ENCODE data around the gene PPP1R26.
"Not testable (repeated sequence)": the region's sequence is repeated elsewhere in the genome, so short reads cannot be mapped to it uniquely, and the experiment has no call there.

The PPP1R26 gene

DNA sequence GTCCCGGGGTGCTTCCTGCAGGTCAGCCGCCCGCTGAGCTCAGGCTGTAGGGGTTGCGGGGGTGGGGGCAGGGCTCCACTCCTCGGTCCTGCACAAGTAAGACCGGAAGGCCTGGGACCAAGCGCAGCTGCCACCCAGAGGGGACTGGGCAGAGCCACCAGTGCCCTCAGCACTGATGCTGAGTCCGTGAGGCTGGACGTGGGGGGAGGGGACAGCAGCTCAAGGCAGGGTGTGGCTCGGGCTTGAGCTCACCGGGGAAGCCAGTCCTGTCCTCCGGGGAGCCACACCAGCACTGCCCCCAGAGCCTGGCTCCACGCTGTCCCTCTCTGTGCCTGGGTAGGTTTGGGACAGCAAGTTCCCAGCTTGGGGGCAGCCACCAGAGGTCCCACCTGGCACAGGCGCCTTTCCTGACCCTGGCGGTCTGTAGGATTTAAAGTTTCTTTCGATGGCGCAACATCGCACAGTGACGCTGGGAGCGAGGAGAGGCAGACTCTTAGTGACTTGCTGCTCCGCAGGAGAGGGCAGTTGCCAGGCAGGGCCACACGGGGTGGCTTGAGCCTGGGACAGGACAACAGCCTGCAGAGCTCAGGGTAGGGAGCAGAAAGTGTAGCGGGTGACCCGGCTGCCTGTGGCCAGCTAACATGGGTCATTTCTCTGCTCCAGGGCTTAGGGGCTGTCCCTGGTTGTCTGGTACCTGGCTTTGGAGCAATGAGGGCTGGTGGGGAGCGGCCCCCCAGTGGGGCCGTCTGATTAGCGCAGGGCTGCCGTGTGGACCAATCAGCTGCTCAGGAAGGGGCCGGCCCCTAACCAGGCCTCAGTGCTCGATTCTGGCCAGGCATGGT lies 47.4 kb downstream of the PPP1R26 start:
- TF ChIP-seq EZH2phosphoT487 (conservative IDR thresholded peaks at IDR 0.05; ENCODE audit: low read length): no peak
- TF ChIP-seq, protein P1, sequence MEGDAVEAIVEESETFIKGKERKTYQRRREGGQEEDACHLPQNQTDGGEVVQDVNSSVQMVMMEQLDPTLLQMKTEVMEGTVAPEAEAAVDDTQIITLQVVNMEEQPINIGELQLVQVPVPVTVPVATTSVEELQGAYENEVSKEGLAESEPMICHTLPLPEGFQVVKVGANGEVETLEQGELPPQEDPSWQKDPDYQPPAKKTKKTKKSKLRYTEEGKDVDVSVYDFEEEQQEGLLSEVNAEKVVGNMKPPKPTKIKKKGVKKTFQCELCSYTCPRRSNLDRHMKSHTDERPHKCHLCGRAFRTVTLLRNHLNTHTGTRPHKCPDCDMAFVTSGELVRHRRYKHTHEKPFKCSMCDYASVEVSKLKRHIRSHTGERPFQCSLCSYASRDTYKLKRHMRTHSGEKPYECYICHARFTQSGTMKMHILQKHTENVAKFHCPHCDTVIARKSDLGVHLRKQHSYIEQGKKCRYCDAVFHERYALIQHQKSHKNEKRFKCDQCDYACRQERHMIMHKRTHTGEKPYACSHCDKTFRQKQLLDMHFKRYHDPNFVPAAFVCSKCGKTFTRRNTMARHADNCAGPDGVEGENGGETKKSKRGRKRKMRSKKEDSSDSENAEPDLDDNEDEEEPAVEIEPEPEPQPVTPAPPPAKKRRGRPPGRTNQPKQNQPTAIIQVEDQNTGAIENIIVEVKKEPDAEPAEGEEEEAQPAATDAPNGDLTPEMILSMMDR (IDR thresholded peaks at IDR 0.05; ENCODE audit: insufficient read depth, low read length, poor library complexity, severe bottlenecking): no peak
- H3K4me2 ChIP-seq (ENCODE audit: low read depth, low read length, poor library complexity, severe bottlenecking): no peak overlapping the region

DNA sequence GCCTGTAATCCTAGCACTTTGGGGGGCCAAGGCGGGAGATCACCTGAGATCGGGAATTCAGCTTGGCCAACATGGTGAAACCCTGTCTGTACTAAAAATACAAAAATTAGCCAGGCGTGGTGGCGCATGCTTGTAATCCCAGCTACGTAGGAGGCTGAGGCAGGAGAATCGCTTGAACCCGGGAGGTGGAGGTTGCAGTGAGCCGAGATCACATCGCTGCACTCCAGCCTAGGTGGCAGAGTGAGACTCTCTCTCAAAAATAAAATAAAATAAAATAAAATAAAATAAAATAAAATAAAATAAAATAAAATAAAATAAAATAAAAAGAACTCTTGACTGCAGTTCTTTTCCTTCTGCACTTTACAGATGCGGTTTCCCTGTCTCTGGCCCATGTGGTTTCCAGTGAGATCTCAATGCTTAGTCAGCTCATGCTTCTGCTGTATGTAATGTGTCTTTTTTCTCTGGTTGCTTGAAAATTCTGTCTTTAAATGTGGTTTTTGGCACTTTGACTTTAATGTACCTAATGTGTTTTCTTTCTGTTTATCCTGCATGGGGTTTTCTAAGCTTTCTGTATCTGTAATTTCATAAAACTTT lies 49.4 kb downstream of the PPP1R26 start:
- H3F3A ChIP-seq (ENCODE audit: insufficient read depth); H3K9me3 ChIP-seq (ENCODE audit: insufficient read depth, low read length); H3K9me2 ChIP-seq (replicated peaks; ENCODE audit: insufficient read depth, low read length); H3K27ac ChIP-seq (ENCODE audit: low read depth, low read length); H3K4me2 ChIP-seq (ENCODE audit: low read depth, low read length, poor library complexity, severe bottlenecking); H3K79me2 ChIP-seq (ENCODE audit: insufficient read depth, low read length); H2AFZ ChIP-seq (ENCODE audit: low read depth, low read length, severe bottlenecking); H4K20me1 ChIP-seq (ENCODE audit: low read depth, low read length); H3K9ac ChIP-seq (ENCODE audit: low read length); H3K36me3 ChIP-seq (ENCODE audit: low read length); H3K4me3 ChIP-seq (ENCODE audit: insufficient read depth, low read length, poor library complexity, severe bottlenecking); H3K27me3 ChIP-seq (ENCODE audit: low read length): not testable (repeated sequence)

More for the DNA sequence above, 47.4 kb downstream of the PPP1R26 start:
- Histone ChIP-seq H3K9me3 (ENCODE audit: insufficient read depth, low read length) (no peaks in the 10 kb centered on the region), H3K4me3 (ENCODE audit: insufficient read depth, low read length, poor library complexity, severe bottlenecking) (no peak overlapping the region), H3F3A (ENCODE audit: insufficient read depth) (no peaks in the 10 kb centered on the region), H3K27me3 (ENCODE audit: low read length) (no peaks in the 10 kb centered on the region; the same call in 1 of the 2 replicates), H2AFZ (ENCODE audit: low read depth, low read length, severe bottlenecking) (no peak overlapping the region), H3K9me2 (replicated peaks; ENCODE audit: insufficient read depth, low read length) (no peaks in the 10 kb centered on the region), H3K79me2 (ENCODE audit: insufficient read depth, low read length) (no peaks in the 10 kb centered on the region), H3K27ac (ENCODE audit: low read depth, low read length) (no peak overlapping the region), H4K20me1 (ENCODE audit: low read depth, low read length) (no peaks in the 10 kb centered on the region), H3K9ac (ENCODE audit: low read length) (no peak overlapping the region), H3K36me3 (ENCODE audit: low read length) (no peaks in the 10 kb centered on the region)

DNA sequence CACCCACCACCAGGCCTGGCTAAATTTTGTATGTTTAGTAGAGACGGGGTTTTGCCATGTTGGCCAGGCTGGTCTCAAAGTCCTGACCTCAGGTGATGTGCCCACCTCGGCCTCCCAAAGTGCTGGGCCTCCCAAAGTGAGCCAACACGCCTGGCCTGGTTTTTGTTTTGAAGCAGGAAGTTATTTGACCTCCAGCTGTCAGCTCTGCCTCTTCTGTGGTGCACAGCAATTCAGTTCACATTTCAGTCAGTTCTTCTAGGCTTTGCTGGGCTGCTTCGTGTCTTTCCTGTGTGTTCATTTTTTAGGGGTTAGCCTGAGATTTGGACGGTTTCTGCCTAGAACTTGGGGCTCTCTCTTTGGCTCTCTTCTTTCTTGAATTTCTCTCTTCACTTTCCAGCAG lies 50.6 kb downstream of the PPP1R26 start:
- Histone ChIP-seq H3K36me3 (ENCODE audit: low read length) (no peaks in the 10 kb centered on the region), H3K4me2 (ENCODE audit: low read depth, low read length, poor library complexity, severe bottlenecking) (no peak overlapping the region), H3K27me3 (ENCODE audit: low read length) (no peaks in the 10 kb centered on the region; the same call in 1 of the 2 replicates), H3K27ac (ENCODE audit: low read depth, low read length) (no peak overlapping the region), H3K9me2 (replicated peaks; ENCODE audit: insufficient read depth, low read length) (no peaks in the 10 kb centered on the region), H3K9me3 (ENCODE audit: insufficient read depth, low read length) (no peaks in the 10 kb centered on the region), H3K79me2 (ENCODE audit: insufficient read depth, low read length) (no peaks in the 10 kb centered on the region), H3F3A (ENCODE audit: insufficient read depth) (no peaks in the 10 kb centered on the region), H2AFZ (ENCODE audit: low read depth, low read length, severe bottlenecking) (no peak overlapping the region), H3K4me3 (ENCODE audit: insufficient read depth, low read length, poor library complexity, severe bottlenecking) (no peak overlapping the region), H3K9ac (ENCODE audit: low read length) (no peak overlapping the region), H4K20me1 (ENCODE audit: low read depth, low read length) (no peaks in the 10 kb centered on the region)
- TF ChIP-seq, protein P1 (IDR thresholded peaks at IDR 0.05; ENCODE audit: insufficient read depth, low read length, poor library complexity, severe bottlenecking): no peak
- no peak for TF ChIP-seq EZH2phosphoT487 (conservative IDR thresholded peaks at IDR 0.05; ENCODE audit: low read length)

DNA sequence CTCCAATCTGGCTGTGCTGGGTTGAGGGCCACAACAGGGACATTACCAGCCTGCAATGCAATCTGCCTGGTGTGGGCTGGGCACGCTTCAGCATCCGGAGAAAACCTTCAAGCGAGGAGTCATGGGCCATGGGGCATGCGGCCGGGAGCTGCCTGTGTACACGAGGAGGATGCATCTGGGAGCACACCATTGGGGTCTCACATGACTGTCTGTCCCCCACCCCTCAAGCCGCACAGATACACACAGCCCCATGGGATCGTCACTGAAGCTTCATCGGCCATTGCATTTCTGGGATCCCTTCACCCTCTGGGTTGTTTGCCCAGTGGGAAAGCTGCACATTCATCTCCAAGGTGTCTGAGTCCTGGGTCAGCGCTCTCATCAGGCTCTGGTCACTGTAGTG lies 51.5 kb downstream of the PPP1R26 start:
- Histone ChIP-seq H3K79me2 (ENCODE audit: insufficient read depth, low read length) (no peaks in the 10 kb centered on the region), H4K20me1 (ENCODE audit: low read depth, low read length) (no peaks in the 10 kb centered on the region), H3K4me2 (ENCODE audit: low read depth, low read length, poor library complexity, severe bottlenecking) (no peak overlapping the region), H3K9me2 (replicated peaks; ENCODE audit: insufficient read depth, low read length) (no peaks in the 10 kb centered on the region), H3K9me3 (ENCODE audit: insufficient read depth, low read length) (no peaks in the 10 kb centered on the region), H2AFZ (ENCODE audit: low read depth, low read length, severe bottlenecking) (no peak overlapping the region), H3K27ac (ENCODE audit: low read depth, low read length) (no peak overlapping the region), H3F3A (ENCODE audit: insufficient read depth) (no peaks in the 10 kb centered on the region), H3K9ac (ENCODE audit: low read length) (no peak overlapping the region), H3K4me3 (ENCODE audit: insufficient read depth, low read length, poor library complexity, severe bottlenecking) (no peak overlapping the region), H3K36me3 (ENCODE audit: low read length) (no peaks in the 10 kb centered on the region), H3K27me3 (ENCODE audit: low read length) (no peaks in the 10 kb centered on the region; the same call in 1 of the 2 replicates)
- TF ChIP-seq EZH2phosphoT487 (conservative IDR thresholded peaks at IDR 0.05; ENCODE audit: low read length): no peak
- TF ChIP-seq, protein P1 (IDR thresholded peaks at IDR 0.05; ENCODE audit: insufficient read depth, low read length, poor library complexity, severe bottlenecking): no peak
